ENCODE measurements around the gene ADAD2.

The ADAD2 gene

DNA sequence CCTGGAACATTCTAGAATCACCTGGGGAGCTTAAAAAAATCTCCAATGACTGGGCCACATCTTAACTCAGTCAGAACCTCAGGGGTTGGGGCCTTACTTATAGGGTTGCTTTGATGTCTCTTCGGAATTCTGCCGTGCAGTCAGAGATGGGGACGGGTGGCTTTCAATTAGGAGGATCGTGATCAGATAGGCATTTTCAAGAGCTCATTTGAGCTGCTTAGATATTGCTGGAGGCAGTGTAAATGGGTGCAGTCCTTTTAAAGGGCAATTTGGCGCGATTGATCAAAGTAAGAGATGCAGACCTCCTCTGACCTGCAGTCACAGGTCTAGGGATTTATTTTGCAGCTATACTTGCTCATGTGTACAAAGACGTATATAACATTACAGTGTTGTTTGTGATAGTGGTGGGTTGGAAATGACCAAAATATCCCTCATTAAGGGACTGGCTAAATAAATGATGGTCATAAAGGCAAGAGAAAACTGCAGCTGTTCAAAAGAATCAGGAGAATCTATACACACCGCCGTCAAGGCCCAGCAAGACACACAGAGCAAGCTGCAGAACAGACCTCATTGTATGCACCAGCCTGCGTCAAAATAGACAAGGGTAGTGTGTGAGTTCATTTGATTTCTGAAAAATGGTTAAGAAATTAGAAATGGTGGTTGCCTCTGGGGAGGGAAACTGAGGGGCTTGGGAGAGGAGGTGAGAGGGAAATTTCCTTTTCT, 55.2 kb downstream of the ADAD2 start:
- no peak for DNase-seq (ENCODE audit: low read depth, low spot score)

DNA sequence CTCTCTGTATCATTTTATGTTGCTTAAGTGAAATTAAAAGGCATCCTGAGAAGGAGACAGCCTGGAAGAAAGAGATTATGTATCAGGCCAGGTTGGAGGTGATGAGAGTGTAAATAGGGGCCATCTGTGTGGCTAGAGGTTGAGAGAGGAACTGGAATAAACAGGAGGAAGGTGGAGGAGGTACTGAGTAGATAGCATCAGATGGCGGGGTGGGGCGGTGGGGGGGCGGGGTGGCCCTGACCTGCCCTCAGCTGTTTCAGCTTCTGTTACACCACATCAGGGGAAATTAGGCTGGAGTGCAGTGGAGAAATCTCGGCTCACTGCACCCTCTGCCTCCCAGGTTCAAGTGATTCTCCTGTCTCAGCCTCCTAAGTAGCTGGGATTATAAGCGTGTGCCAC, 55.7 kb downstream of the ADAD2 start:
- no peak for DNase-seq (ENCODE audit: low read depth, low spot score)

All from activated CD4-positive, CD25-positive, alpha-beta regulatory T cell treated with anti-CD3 and anti-CD28 coated beads, Interleukin-2, amount 50 U/mL, for 16 hours (primary cell).